ENCODE results near the gene LEKR1. TPM values are rescaled to one million over a fixed set of nuclear protein-coding genes. Genes with fewer than 3 reads are reported as not detected.

LEKR1 gene
- total RNA-seq, 4 donors from 2014 or later, result 1.7 TPM; not detected in 3

DNA sequence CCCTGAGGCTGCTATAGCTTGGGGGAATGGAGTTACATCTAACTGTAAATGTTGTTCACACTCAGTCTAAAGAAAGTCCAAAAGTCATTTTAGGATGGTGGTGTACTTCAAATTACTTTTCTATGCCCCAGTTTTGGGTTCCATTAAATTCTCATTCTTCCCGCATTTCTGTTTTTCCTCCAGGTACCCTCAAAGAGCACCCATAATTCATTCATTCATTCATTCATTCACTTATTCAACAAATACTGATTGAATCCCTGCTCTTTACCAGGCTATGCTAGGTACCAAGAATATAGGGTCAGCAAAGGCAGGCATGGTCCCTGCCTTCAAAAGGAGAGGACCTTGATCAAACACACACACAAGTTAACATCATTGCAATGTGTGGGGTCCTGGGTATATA, 257.7 kb downstream of the LEKR1 start:
- TF ChIP-seq, protein P1, sequence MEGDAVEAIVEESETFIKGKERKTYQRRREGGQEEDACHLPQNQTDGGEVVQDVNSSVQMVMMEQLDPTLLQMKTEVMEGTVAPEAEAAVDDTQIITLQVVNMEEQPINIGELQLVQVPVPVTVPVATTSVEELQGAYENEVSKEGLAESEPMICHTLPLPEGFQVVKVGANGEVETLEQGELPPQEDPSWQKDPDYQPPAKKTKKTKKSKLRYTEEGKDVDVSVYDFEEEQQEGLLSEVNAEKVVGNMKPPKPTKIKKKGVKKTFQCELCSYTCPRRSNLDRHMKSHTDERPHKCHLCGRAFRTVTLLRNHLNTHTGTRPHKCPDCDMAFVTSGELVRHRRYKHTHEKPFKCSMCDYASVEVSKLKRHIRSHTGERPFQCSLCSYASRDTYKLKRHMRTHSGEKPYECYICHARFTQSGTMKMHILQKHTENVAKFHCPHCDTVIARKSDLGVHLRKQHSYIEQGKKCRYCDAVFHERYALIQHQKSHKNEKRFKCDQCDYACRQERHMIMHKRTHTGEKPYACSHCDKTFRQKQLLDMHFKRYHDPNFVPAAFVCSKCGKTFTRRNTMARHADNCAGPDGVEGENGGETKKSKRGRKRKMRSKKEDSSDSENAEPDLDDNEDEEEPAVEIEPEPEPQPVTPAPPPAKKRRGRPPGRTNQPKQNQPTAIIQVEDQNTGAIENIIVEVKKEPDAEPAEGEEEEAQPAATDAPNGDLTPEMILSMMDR (IDR thresholded peaks at IDR 0.05), result no peak
- DNase-seq (ENCODE audit: low spot score) (no peak), ATAC-seq (ENCODE audit: low FRiP score) (no peak)

DNA sequence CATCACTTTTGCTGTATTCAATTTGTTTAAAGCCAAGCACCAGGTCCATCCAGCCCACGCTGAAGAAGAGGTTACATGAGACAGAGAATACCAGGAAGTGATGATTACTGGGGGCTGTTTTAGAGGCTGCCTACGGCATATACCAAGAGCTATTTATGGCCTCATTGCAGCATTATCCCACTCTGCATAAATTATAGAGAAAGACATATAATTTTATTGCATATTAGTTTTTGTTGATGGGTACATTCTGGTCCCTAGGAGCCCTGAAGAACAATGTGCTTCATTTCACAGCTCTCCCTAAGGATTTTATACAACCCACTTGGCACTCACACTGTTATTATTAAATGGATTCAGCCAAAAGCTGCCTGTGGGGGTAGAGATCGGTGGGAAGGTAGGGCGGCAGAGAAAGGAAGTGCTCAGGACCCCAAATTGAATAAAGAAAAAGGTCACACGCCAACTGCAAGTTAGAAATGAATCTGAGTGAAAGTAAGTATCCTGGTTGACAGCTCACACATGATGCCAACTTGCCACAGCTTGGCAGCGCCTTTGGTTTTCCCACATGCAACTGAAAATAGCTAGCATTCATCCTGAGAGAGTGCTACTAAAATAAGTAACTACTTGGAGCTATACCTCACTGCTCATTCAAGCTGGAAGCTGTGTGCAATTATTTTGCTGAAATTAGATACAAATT, 260.1 kb downstream of the LEKR1 start:
- ATAC-seq (ENCODE audit: low FRiP score), result no peak
- TF ChIP-seq, protein P1 (IDR thresholded peaks at IDR 0.05), result no peak
- no peak for DNase-seq (ENCODE audit: low spot score)

DNA sequence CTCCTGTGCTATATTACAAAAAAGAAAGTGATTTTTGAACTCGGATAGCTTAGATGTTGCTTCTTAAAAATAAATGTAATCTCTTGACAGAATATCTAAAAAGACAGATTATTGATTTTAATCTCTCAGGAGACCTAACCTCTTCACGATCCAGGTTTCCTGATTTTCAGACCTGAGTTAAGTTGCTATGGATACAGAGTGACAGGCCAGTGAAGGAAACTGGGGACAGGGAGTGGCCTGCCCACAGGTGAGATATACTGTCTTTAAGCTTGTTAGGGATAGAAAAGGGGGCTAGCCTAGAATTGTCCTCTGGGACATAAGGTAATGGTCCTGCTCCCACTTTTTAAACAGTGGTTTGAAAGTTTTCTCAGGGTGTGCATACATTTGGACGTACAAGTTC, 260.6 kb downstream of the LEKR1 start:
- no peak for DNase-seq (ENCODE audit: low spot score)
- TF ChIP-seq, protein P1 (IDR thresholded peaks at IDR 0.05), result no peak
- ATAC-seq (ENCODE audit: low FRiP score), result no peak

DNA sequence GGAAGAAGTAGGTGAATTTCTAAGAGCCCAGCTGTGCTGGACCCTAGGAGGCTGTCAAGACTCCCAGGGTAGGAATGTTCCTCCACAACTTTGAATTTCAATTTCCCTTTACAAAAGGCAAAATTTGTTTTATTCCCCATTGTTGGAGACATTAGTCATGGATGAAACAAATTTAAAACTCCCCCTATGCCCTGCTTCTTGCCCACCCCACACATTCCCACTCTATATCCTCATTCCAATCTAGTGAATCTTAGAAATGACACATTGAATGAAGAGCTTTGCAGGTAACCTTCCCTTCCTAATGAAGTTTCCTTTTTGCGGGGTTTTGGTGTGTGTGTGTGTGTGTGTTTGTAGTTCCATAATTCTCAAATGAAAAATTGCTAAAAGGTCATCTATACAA, 261.2 kb downstream of the LEKR1 start:
- ATAC-seq (ENCODE audit: low FRiP score) (peak; percentile 7), DNase-seq (ENCODE audit: low spot score) (no peak)
- TF ChIP-seq, protein P1 (IDR thresholded peaks at IDR 0.05), result no peak

DNA sequence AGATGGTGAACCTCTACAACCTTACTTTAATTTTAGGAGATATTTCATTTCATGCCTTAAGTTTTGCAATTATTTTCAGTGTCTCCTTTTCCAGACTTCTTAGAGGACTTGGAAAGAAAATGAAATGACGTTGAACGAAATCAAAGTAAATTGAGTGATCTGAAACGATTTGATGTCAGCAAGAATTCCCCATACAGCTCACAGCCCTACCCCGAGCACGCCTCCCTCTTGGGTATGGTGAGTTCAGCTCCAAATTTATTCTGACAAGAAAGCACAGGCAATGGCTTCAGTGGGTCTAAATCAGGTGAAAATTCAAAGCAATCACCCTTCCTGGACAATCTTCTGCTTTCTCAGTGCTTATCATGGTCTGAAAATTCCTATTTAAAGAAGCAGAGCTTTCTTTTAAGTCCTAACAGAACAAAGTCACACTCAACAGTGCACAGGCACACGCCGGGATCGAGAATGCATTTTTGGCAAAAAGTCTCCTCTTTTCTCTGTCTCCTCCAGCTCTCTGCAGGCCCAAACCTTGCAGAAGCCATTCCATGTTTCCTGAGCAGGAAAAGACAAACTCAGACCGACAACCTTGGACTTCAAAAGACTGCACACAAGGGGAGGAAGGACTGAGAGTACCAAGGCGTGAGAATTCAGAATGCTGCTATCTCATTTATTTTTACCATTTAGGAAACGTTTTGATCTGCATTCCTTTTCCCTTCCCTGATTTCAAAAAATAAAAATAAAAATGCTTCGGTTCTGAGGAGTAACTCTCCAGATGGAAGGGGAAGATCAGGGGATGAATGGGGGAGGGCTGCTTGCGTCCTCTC, 261.8 kb downstream of the LEKR1 start:
- DNase-seq (ENCODE audit: low spot score) (no peak), ATAC-seq (ENCODE audit: low FRiP score) (no peak)
- TF ChIP-seq, protein P1 (IDR thresholded peaks at IDR 0.05), result no peak

DNA sequence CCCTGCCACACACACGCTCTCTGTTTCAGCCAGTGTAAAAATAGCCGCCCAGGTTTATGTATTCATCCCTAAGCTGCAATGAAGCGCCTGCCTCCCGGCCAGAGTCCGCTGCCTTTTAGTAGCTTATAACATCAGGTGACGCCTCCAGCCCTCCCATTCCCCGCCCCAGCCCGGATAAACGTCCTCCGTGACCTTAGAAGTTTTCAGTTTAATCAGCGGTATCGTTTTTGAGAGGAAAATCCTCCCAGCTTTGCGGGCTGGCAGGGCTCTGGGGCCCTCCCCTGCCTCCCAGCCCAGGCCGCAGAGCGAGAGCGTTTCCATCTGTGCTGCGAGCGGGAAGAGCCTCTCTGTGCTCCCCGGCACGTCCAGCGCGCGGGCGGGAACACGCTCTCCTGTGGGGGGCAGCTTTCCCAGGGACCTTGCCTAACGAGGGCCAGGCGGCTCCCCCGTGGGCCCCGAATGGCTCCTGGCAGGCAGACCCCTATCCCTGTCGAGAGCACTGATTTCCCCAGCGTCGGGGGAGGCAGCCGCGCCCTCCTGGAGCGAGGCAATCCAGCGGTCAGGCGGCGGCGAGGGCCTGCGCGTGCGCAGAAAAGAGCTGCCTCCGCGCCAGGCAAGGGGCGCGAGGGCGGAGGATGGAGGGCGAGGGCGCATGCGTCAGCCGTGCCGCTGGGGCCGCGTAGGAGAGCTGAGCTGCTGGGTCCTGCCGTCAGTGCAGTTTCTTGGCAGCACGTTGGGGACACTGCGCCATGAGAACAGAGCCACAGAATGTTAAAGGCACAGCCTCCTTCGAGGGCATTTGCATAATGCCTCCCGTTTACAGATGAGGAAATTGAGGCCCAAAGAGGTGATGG, 262.7 kb downstream of the LEKR1 start:
- DNase-seq (ENCODE audit: low spot score) (peak; percentile 83), ATAC-seq (ENCODE audit: low FRiP score) (peak; percentile 90)
- TF ChIP-seq, protein P1 (IDR thresholded peaks at IDR 0.05), result no peak
